NCI-H2227 treated with DMSO at 0.1 percent for 48 hours (cell line): ENCODE results near the gene LRRC31.

ENCODE experiments used
- DNase-seq: peaks from one replicate; lab custom pipeline; 2025; lab: John Stamatoyannopoulos, UW

LRRC31 gene

GRCh38 chr3:169863458-169863899 lies 6.3 kb downstream of the LRRC31 start:
- peak; percentile 58 for DNase-seq

- no peak for DNase-seq
Measured at GRCh38 chr3:169861871-169862270, 7.9 kb downstream of the LRRC31 start.

- no peak for DNase-seq
Measured at GRCh38 chr3:169857811-169858210, 11.9 kb downstream of the LRRC31 start.

GRCh38 chr3:169855514-169855913 lies 14.2 kb downstream of the LRRC31 start:
- no peak for DNase-seq

- no peak for DNase-seq
Measured at GRCh38 chr3:169850618-169851017, 19.1 kb downstream of the LRRC31 start.

- no peak for DNase-seq
Measured at GRCh38 chr3:169848741-169849140, 21.0 kb downstream of the LRRC31 start.

- DNase-seq, result no peak
Measured at GRCh38 chr3:169847896-169848295, 21.8 kb downstream of the LRRC31 start.

GRCh38 chr3:169846458-169847193 lies 23.1 kb downstream of the LRRC31 start:
- DNase-seq, result no peak

GRCh38 chr3:169842960-169843359 lies 26.8 kb downstream of the LRRC31 start:
- no peak for DNase-seq

GRCh38 chr3:169841171-169841570 lies 28.6 kb downstream of the LRRC31 start:
- DNase-seq, result no peak

- no peak for DNase-seq
Measured at GRCh38 chr3:169838511-169839030, 31.2 kb downstream of the LRRC31 start.

GRCh38 chr3:169836942-169837275 lies 32.8 kb downstream of the LRRC31 start:
- no peak for DNase-seq

GRCh38 chr3:169836078-169836941 lies 33.4 kb downstream of the LRRC31 start:
- DNase-seq, result no peak

GRCh38 chr3:169835533-169835932 lies 34.2 kb downstream of the LRRC31 start:
- DNase-seq, result no peak

- DNase-seq, result no peak
Measured at GRCh38 chr3:169827712-169828111, 42.0 kb downstream of the LRRC31 start.

- no peak for DNase-seq
Measured at GRCh38 chr3:169825316-169825715, 44.4 kb downstream of the LRRC31 start.

GRCh38 chr3:169822983-169823382 lies 46.8 kb downstream of the LRRC31 start:
- no peak for DNase-seq

GRCh38 chr3:169822540-169822939 lies 47.2 kb downstream of the LRRC31 start:
- DNase-seq, result no peak

GRCh38 chr3:169822091-169822490 lies 47.6 kb downstream of the LRRC31 start:
- DNase-seq, result no peak

- DNase-seq, result no peak
Measured at GRCh38 chr3:169818316-169818715, 51.4 kb downstream of the LRRC31 start.

GRCh38 chr3:169815590-169816150 lies 54.1 kb downstream of the LRRC31 start:
- no peak for DNase-seq

GRCh38 chr3:169813757-169814517 lies 55.8 kb downstream of the LRRC31 start:
- no peak for DNase-seq
